Measurements from ENCODE around the gene SH3BP5L.
"Not testable (repeated sequence)": the region's sequence is repeated elsewhere in the genome, so short reads cannot be mapped to it uniquely, and the experiment has no call there.

SH3BP5L gene

GRCh38 chr1:248810000-248810726 is 15.6 kb downstream of the SH3BP5L start:
- no peak for DNase-seq (ENCODE audit: low read depth, low spot score)

- DNase-seq (ENCODE audit: low read depth, low spot score): no peak
These were observed 16.8 kb downstream of the SH3BP5L start for GRCh38 chr1:248808876-248809275.

GRCh38 chr1:248807067-248807737 is 18.5 kb downstream of the SH3BP5L start:
- no peak for DNase-seq (ENCODE audit: low read depth, low spot score)

GRCh38 chr1:248805876-248806275 is 19.8 kb downstream of the SH3BP5L start:
- no peak for DNase-seq (ENCODE audit: low read depth, low spot score)

- no peak for DNase-seq (ENCODE audit: low read depth, low spot score)
These were observed 20.7 kb downstream of the SH3BP5L start for GRCh38 chr1:248804771-248805681.

- not testable (repeated sequence) for DNase-seq (ENCODE audit: low read depth, low spot score)
These were observed 22.2 kb downstream of the SH3BP5L start for GRCh38 chr1:248803501-248803900.

- no peak for DNase-seq (ENCODE audit: low read depth, low spot score)
These were observed 23.3 kb downstream of the SH3BP5L start for GRCh38 chr1:248802454-248802853.

GRCh38 chr1:248800459-248800858 is 25.3 kb downstream of the SH3BP5L start:
- DNase-seq (ENCODE audit: low read depth, low spot score): no peak

GRCh38 chr1:248798791-248799190 is 26.9 kb downstream of the SH3BP5L start:
- no peak for DNase-seq (ENCODE audit: low read depth, low spot score)

- DNase-seq (ENCODE audit: low read depth, low spot score): not testable (repeated sequence)
These were observed 31.1 kb downstream of the SH3BP5L start for GRCh38 chr1:248794663-248795062.

GRCh38 chr1:248793592-248793991 is 32.1 kb downstream of the SH3BP5L start:
- no peak for DNase-seq (ENCODE audit: low read depth, low spot score)

GRCh38 chr1:248792342-248792741 is 33.4 kb downstream of the SH3BP5L start:
- DNase-seq (ENCODE audit: low read depth, low spot score): no peak

- no peak for DNase-seq (ENCODE audit: low read depth, low spot score)
These were observed 34.7 kb downstream of the SH3BP5L start for GRCh38 chr1:248791010-248791409.

- no peak for DNase-seq (ENCODE audit: low read depth, low spot score)
These were observed 35.3 kb downstream of the SH3BP5L start for GRCh38 chr1:248790456-248790855.

- not testable (repeated sequence) for DNase-seq (ENCODE audit: low read depth, low spot score)
These were observed 36.4 kb downstream of the SH3BP5L start for GRCh38 chr1:248789337-248789736.

GRCh38 chr1:248788327-248788726 is 37.4 kb downstream of the SH3BP5L start:
- DNase-seq (ENCODE audit: low read depth, low spot score): no peak

GRCh38 chr1:248787430-248787829 is 38.3 kb downstream of the SH3BP5L start:
- DNase-seq (ENCODE audit: low read depth, low spot score): no peak

GRCh38 chr1:248786156-248786555 is 39.6 kb downstream of the SH3BP5L start:
- no peak for DNase-seq (ENCODE audit: low read depth, low spot score)

- no peak for DNase-seq (ENCODE audit: low read depth, low spot score)
These were observed 42.3 kb downstream of the SH3BP5L start for GRCh38 chr1:248783367-248783766.

- no peak for DNase-seq (ENCODE audit: low read depth, low spot score)
These were observed 43.1 kb downstream of the SH3BP5L start for GRCh38 chr1:248782416-248783141.

- DNase-seq (ENCODE audit: low read depth, low spot score): no peak
These were observed 46.4 kb downstream of the SH3BP5L start for GRCh38 chr1:248779350-248779749.
